HEK293 (cell line): ENCODE measurements around the gene MAP3K5.

Source experiments
- CTCF ChIA-PET: fragments of 350-600 bp; formaldehyde crosslinking; extraction: SDS; loops from one replicate; lab custom pipeline; 2021; ENCODE audit warnings: antibody characterized with exemption; lab: Yijun Ruan, JAX
- POLR2A ChIA-PET: fragments of 300-600 bp; formaldehyde crosslinking; extraction: SDS; loops from one replicate; lab custom pipeline; 2020; ENCODE audit warnings: antibody characterized with exemption, inconsistent platforms; lab: Yijun Ruan, JAX
- H3K27ac ChIP-seq: fragments of 200-500 bp; sonication (Bioruptor generic); 2 replicates; pipeline ENCODE4 v1.5.1; 2014; ENCODE audit warnings: low read depth, low read length, control low read depth, inconsistent platforms; ENCODE audit errors: extremely low read depth
- H3K36me3 ChIP-seq, 2 experiments: fragments of 200-500 bp in 1 of 2; sonication (Bioruptor generic) in 1 of 2; 1 replicate in 1 of 2; 2 replicates in 1 of 2; pipeline ENCODE4 v1.5.1; 2014 to 2017; ENCODE audit warnings: inconsistent platforms in 2 of 2, low read length in 2 of 2; ENCODE audit not compliant: control insufficient read depth in 2 of 2, insufficient read depth in 1 of 2
- H3K4me1 ChIP-seq: fragments of 200-500 bp; sonication (Bioruptor generic); 2 replicates; pipeline ENCODE4 v1.5.1; 2014; ENCODE audit warnings: mild to moderate bottlenecking, low read length, inconsistent platforms; ENCODE audit not compliant: control insufficient read depth, insufficient read depth
- H3K4me3 ChIP-seq: 2 replicates; pipeline ENCODE4 v1.5.1; 2011; ENCODE audit warnings: low read depth, mild to moderate bottlenecking, control low read depth, low read length, moderate library complexity
- H3K9me3 ChIP-seq: fragments of 200-500 bp; sonication (Bioruptor generic); 2 replicates; pipeline ENCODE4 v1.5.1; 2014; ENCODE audit warnings: low read depth, low read length, inconsistent platforms; ENCODE audit not compliant: control insufficient read depth, insufficient read depth
- AEBP2 ChIP-seq: fragments of 450-650 bp; formaldehyde crosslinking; IDR thresholded peaks from 2 replicates; pipeline ENCODE4 v1.5.1; 2016; ENCODE audit warnings: missing biosample characterization, missing genetic modification characterization, borderline replicate concordance
- FEZF1 ChIP-seq: fragments of 450-650 bp; formaldehyde crosslinking; IDR thresholded peaks from 2 replicates; pipeline ENCODE4 v1.5.1; 2016; ENCODE audit warnings: missing biosample characterization, missing genetic modification characterization
- HOXD13 ChIP-seq: sonication (generic); formaldehyde crosslinking; IDR thresholded peaks from 2 replicates; pipeline ENCODE4 v1.8.0; 2022; ENCODE audit warnings: missing genetic modification reagents, borderline replicate concordance
- OSR2 ChIP-seq: fragments of 450-650 bp; formaldehyde crosslinking; IDR thresholded peaks from 2 replicates; pipeline ENCODE4 v1.5.1; 2016; ENCODE audit warnings: missing biosample characterization, missing genetic modification characterization
- PRDM6 ChIP-seq: fragments of 450-650 bp; formaldehyde crosslinking; IDR thresholded peaks from 2 replicates; pipeline ENCODE4 v1.5.1; 2017; ENCODE audit warnings: missing biosample characterization, missing genetic modification characterization
- SETDB1 ChIP-seq: IDR thresholded peaks from one replicate; pipeline ENCODE4 v1.6.1; 2017; ENCODE audit warnings: mild to moderate bottlenecking, low read length, moderate library complexity, mixed read lengths; ENCODE audit not compliant: insufficient read length
- ZEB2 ChIP-seq: fragments of 450-650 bp; formaldehyde crosslinking; IDR thresholded peaks from 2 replicates; pipeline ENCODE4 v1.5.1; 2016; ENCODE audit warnings: missing biosample characterization, missing genetic modification characterization
- ZNF133 ChIP-seq: fragments of 450-650 bp; formaldehyde crosslinking; IDR thresholded peaks from 2 replicates; pipeline ENCODE4 v1.5.1; 2016; ENCODE audit warnings: missing biosample characterization, missing genetic modification characterization
- ZNF140 ChIP-seq: fragments of 450-650 bp; formaldehyde crosslinking; IDR thresholded peaks from 2 replicates; pipeline ENCODE4 v1.5.1; 2016; ENCODE audit warnings: missing biosample characterization, missing genetic modification characterization
- ZNF184 ChIP-seq: fragments of 450-650 bp; IDR thresholded peaks from 2 replicates; pipeline ENCODE4 v1.5.1; 2018; ENCODE audit warnings: missing biosample characterization, mild to moderate bottlenecking, missing genetic modification characterization
- ZNF2 ChIP-seq: fragments of 450-650 bp; formaldehyde crosslinking; IDR thresholded peaks from 2 replicates; pipeline ENCODE4 v1.5.1; 2016; ENCODE audit warnings: missing biosample characterization, missing genetic modification characterization
- ZNF26 ChIP-seq: fragments of 450-650 bp; formaldehyde crosslinking; IDR thresholded peaks from 2 replicates; pipeline ENCODE4 v1.5.1; 2016; ENCODE audit warnings: missing biosample characterization, missing genetic modification characterization
- ZNF302 ChIP-seq: fragments of 450-650 bp; formaldehyde crosslinking; IDR thresholded peaks from 2 replicates; pipeline ENCODE4 v1.5.1; 2016; ENCODE audit warnings: missing biosample characterization, missing genetic modification characterization, low read depth
- ZNF324 ChIP-seq: fragments of 450-650 bp; formaldehyde crosslinking; IDR thresholded peaks from 2 replicates; pipeline ENCODE4 v1.5.1; 2016; ENCODE audit warnings: missing biosample characterization, missing genetic modification characterization
- ZNF354C ChIP-seq: fragments of 450-650 bp; formaldehyde crosslinking; IDR thresholded peaks from 2 replicates; pipeline ENCODE4 v1.5.1; 2016; ENCODE audit warnings: missing biosample characterization, missing genetic modification characterization, low read depth, borderline replicate concordance
- ZNF366 ChIP-seq: fragments of 450-650 bp; formaldehyde crosslinking; conservative IDR thresholded peaks from 2 replicates; pipeline ENCODE4 v1.5.1; 2016; ENCODE audit warnings: missing biosample characterization, missing genetic modification characterization
- ZNF398 ChIP-seq: fragments of 450-650 bp; formaldehyde crosslinking; IDR thresholded peaks from 2 replicates; pipeline ENCODE4 v1.5.1; 2017; ENCODE audit warnings: missing biosample characterization, missing genetic modification characterization
- ZNF555 ChIP-seq: fragments of 450-650 bp; formaldehyde crosslinking; conservative IDR thresholded peaks from 2 replicates; pipeline ENCODE4 v1.5.1; 2017; ENCODE audit warnings: missing biosample characterization, mild to moderate bottlenecking, missing genetic modification characterization, inconsistent platforms
- ZNF561 ChIP-seq: fragments of 450-650 bp; IDR thresholded peaks from 2 replicates; pipeline ENCODE4 v1.5.1; 2018; ENCODE audit warnings: missing biosample characterization, missing genetic modification characterization, borderline replicate concordance
- ZNF660 ChIP-seq: fragments of 450-650 bp; IDR thresholded peaks from 2 replicates; pipeline ENCODE4 v1.5.1; 2018; ENCODE audit warnings: missing biosample characterization, mild to moderate bottlenecking, missing genetic modification characterization
- ZNF843 ChIP-seq: fragments of 450-650 bp; formaldehyde crosslinking; IDR thresholded peaks from 2 replicates; pipeline ENCODE4 v1.5.1; 2016; ENCODE audit warnings: missing biosample characterization, missing genetic modification characterization
- ZSCAN30 ChIP-seq: fragments of 450-650 bp; IDR thresholded peaks from 2 replicates; pipeline ENCODE4 v1.5.1; 2018; ENCODE audit warnings: missing biosample characterization, mild to moderate bottlenecking, missing genetic modification characterization, moderate library complexity

Gene MAP3K5

GRCh38 chr6:136676075-136676474 lies 116.2 kb downstream of the MAP3K5 start (continued):
- TF ChIP-seq ZNF398 (tag by site-specific recombination) (no peak), ZNF354C (tag by site-specific recombination) (no peak)

- TF ChIP-seq ZNF302 (tag by site-specific recombination) (no peak), SETDB1 (peak; percentile 88), ZNF26 (tag by site-specific recombination) (no peak), ZNF324 (tag by site-specific recombination) (no peak), ZNF184 (no peak), ZNF133 (tag by site-specific recombination) (peak; percentile 86), ZNF140 (tag by site-specific recombination) (no peak)
- peaks cover 9% of the 10 kb centered on the region; the same call in 1 of the 2 replicates for H3K4me1 ChIP-seq
- POLR2A ChIA-PET: no interaction called here
- no peak overlapping the region for H3K4me3 ChIP-seq
- H3K36me3 ChIP-seq: no peaks in the 10 kb centered on the region; a peak in 1 of 3 replicates
- H3K27ac ChIP-seq: no peak overlapping the region
- CTCF ChIA-PET: interaction anchor here (1.5 kb wide), 1 partner anchor 29 kb away, joined by 3 read pairs; no protein-coding TSS in a partner anchor
- no peaks in the 10 kb centered on the region for H3K9me3 ChIP-seq
Observed at GRCh38 chr6:136673571-136673970, 118.7 kb downstream of the MAP3K5 start.

GRCh38 chr6:136672144-136672543 lies 120.1 kb downstream of the MAP3K5 start:
- CTCF ChIA-PET: interaction anchor here (0.7 kb wide), 1 partner anchor 120 kb away, joined by 3 read pairs; the partner anchor contains the start of gene MAP3K5
- POLR2A ChIA-PET: no interaction called here

GRCh38 chr6:136669299-136669699 lies 123.0 kb downstream of the MAP3K5 start:
- POLR2A ChIA-PET: interaction anchor here (1.1 to 2.4 kb wide), 2 partner anchors 121 to 123 kb away, joined by 3 to 11 read pairs; partner anchors contain the start of gene MAP3K5
- no peaks in the 10 kb centered on the region for H3K9me3 ChIP-seq
- H3K27ac ChIP-seq: no peak overlapping the region
- H3K4me1 ChIP-seq: peaks cover 9% of the 10 kb centered on the region; the same call in 1 of the 2 replicates
- H3K36me3 ChIP-seq: no peaks in the 10 kb centered on the region; a peak in 1 of 3 replicates
- H3K4me3 ChIP-seq: no peak overlapping the region
- CTCF ChIA-PET: interaction anchor here (0.6 to 3.0 kb wide), 5 partner anchors 25 to 636 kb away, joined by 3 to 24 read pairs (median 4); partner anchors contain the start of gene MAP3K5
- TF ChIP-seq AEBP2 (tag by site-specific recombination): no peak
- TF ChIP-seq FEZF1 (tag by site-specific recombination): peak; percentile 56
- 0 out of 2 replicates have a peak, but pooled peaks have one; percentile 18 for TF ChIP-seq HOXD13 (CRISPR knock-in tag)
- TF ChIP-seq ZNF660 (tag by site-specific recombination): 0 out of 2 replicates have a peak, but pooled peaks have one; percentile 29
- TF ChIP-seq ZNF366 (tag by site-specific recombination): 0 out of 2 replicates have a peak, but pooled peaks have one; percentile 20
- 0 out of 2 replicates have a peak, but pooled peaks have one; percentile 30 for TF ChIP-seq ZNF561 (tag by site-specific recombination)
- TF ChIP-seq ZEB2 (tag by site-specific recombination): peak; percentile 35; the same call in 1 of the 2 replicates
- TF ChIP-seq ZSCAN30 (tag by site-specific recombination): no peak
- peak; percentile 90 for TF ChIP-seq PRDM6 (tag by site-specific recombination)
- TF ChIP-seq ZNF2 (tag by site-specific recombination): no peak
- peak; percentile 83 for TF ChIP-seq OSR2 (tag by site-specific recombination)
- TF ChIP-seq ZNF843 (tag by site-specific recombination): peak; percentile 60; the same call in 1 of the 2 replicates

More at GRCh38 chr6:136672144-136672543, 120.1 kb downstream of the MAP3K5 start:
- Histone ChIP-seq H3K4me1 (peaks cover 9% of the 10 kb centered on the region; the same call in 1 of the 2 replicates), H3K36me3 (no peaks in the 10 kb centered on the region; a peak in 1 of 3 replicates), H3K4me3 (no peak overlapping the region), H3K27ac (no peak overlapping the region), H3K9me3 (no peaks in the 10 kb centered on the region)
- no peak for TF ChIP-seq ZNF555
- peak; percentile 85 for TF ChIP-seq ZNF140 (tag by site-specific recombination)
